Forelimb muscle (tissue), 1 donor: ENCODE measurements around the gene GIPC2. TPM values are rescaled to one million over a fixed set of nuclear protein-coding genes. Genes with fewer than 3 reads are reported as not detected.
A peak's percentile ranks its signal among the peaks of the same experiment; 100 is the strongest.
"Not testable (repeated sequence)": the region's sequence is repeated elsewhere in the genome, so short reads cannot be mapped to it uniquely, and the experiment has no call there.

Experiments
- DNase-seq: peaks from one replicate; pipeline ENCODE4 v3.0.0-alpha.2; 2013; ENCODE audit warnings: low read depth
- polyA plus RNA-seq: library from polyadenylated mRNA; unstranded; fragments of 120-200 nt; gene quantifications from one replicate; pipeline ENCODE4 v1.2.1, GENCODE V29; 2013; ENCODE audit not compliant: insufficient read length

Gene GIPC2
- polyA plus RNA-seq, 1 donor = 0.78 TPM

GRCh38 chr1:78095593-78095992 is 49.8 kb downstream of the GIPC2 start:
- no peak for DNase-seq

GRCh38 chr1:78096017-78096416 is 50.3 kb downstream of the GIPC2 start:
- no peak for DNase-seq

GRCh38 chr1:78096976-78097375 is 51.2 kb downstream of the GIPC2 start:
- no peak for DNase-seq

- no peak for DNase-seq
Measured at GRCh38 chr1:78101051-78101450, 55.3 kb downstream of the GIPC2 start.

- DNase-seq = no peak
Measured at GRCh38 chr1:78101514-78101913, 55.7 kb downstream of the GIPC2 start.

GRCh38 chr1:78102082-78102481 is 56.3 kb downstream of the GIPC2 start:
- DNase-seq = no peak

GRCh38 chr1:78102916-78103315 is 57.1 kb downstream of the GIPC2 start:
- no peak for DNase-seq

GRCh38 chr1:78104322-78104721 is 58.6 kb downstream of the GIPC2 start:
- DNase-seq = no peak

- DNase-seq = not testable (repeated sequence)
Measured at GRCh38 chr1:78109659-78110058, 63.9 kb downstream of the GIPC2 start.

- DNase-seq = no peak
Measured at GRCh38 chr1:78113156-78113916, 67.6 kb downstream of the GIPC2 start.

GRCh38 chr1:78114034-78114956 is 68.5 kb downstream of the GIPC2 start:
- peak; percentile 59 for DNase-seq

GRCh38 chr1:78120485-78120884 is 74.7 kb downstream of the GIPC2 start:
- not testable (repeated sequence) for DNase-seq

GRCh38 chr1:78121710-78122109 is 75.9 kb downstream of the GIPC2 start:
- DNase-seq = no peak

- DNase-seq = no peak
Measured at GRCh38 chr1:78122389-78122788, 76.6 kb downstream of the GIPC2 start.

GRCh38 chr1:78126506-78126905 is 80.7 kb downstream of the GIPC2 start:
- no peak for DNase-seq

- no peak for DNase-seq
Measured at GRCh38 chr1:78132174-78132947, 86.6 kb downstream of the GIPC2 start.

- DNase-seq = no peak
Measured at GRCh38 chr1:78132948-78133322, 87.2 kb downstream of the GIPC2 start.

- DNase-seq = no peak
Measured at GRCh38 chr1:78136680-78137079, 90.9 kb downstream of the GIPC2 start.

GRCh38 chr1:78141531-78142231 is 95.9 kb downstream of the GIPC2 start:
- DNase-seq = no peak

GRCh38 chr1:78142736-78143135 is 97.0 kb downstream of the GIPC2 start:
- DNase-seq = no peak

- no peak for DNase-seq
Measured at GRCh38 chr1:78143152-78143551, 97.4 kb downstream of the GIPC2 start.
